A549 treated with AZD2906 at 1 μM for 4 hours (cell line): ENCODE measurements around the gene CTSL. TPM values are rescaled to one million over a fixed set of nuclear protein-coding genes. Genes with fewer than 3 reads are reported as not detected.

Experiments
- total RNA-seq: library from RNA; stranded (reverse); fragments of 200-300 nt; extraction: Qiagen RNA extraction; gene quantifications from 5 replicates; pipeline ENCODE4 v1.2.3, GENCODE V29; 2022

CTSL gene
- 590 to 731 TPM (median 623 TPM) in 5 replicates for total RNA-seq

GRCh38 chr9:87725900-87726709 is at the start of gene CTSL:
TSS of gene CTSL (plus strand) at chr9:87726119. CDS start at chr9:87727604, 1,485 bp downstream.

Other genes starting within 250 kb of the CTSL start
- gene DAPK1, start 228.3 kb upstream of the CTSL start, total RNA-seq, result 17.9 to 26.7 TPM (median 24.9 TPM) in 5 replicates
- gene SPATA31E1, start 156.8 kb downstream of the CTSL start, total RNA-seq, result 0.01 TPM in 1 of 5 replicates, not detected in the others
- gene SPATA31C1, start 191.8 kb downstream of the CTSL start, total RNA-seq, result not detected in 5 replicates
- gene CDK20, start 248.4 kb downstream of the CTSL start, total RNA-seq, result 6.3 to 7.1 TPM (median 6.6 TPM) in 5 replicates